HG03378 (cell line): ENCODE results near the gene STAT5B.
A peak's percentile ranks its signal among the peaks of the same experiment; 100 is the strongest.
"Not testable (repeated sequence)": the region's sequence is repeated elsewhere in the genome, so short reads cannot be mapped to it uniquely, and the experiment has no call there.

ENCODE experiments used
- ATAC-seq: cut with Tn5 transposase; IDR thresholded peaks from one replicate; pipeline ENCODE4 v1.9.1; 2021; ENCODE audit warnings: mild to moderate bottlenecking, moderate library complexity; ENCODE audit not compliant: unreplicated experiment

Gene STAT5B

GRCh38 chr17:42307362-42307927 is 31.3 kb upstream of the STAT5B start:
- no peak for ATAC-seq

- no peak for ATAC-seq
These were observed 30.1 kb upstream of the STAT5B start for GRCh38 chr17:42306385-42306667.

- no peak for ATAC-seq
These were observed 29.6 kb upstream of the STAT5B start for GRCh38 chr17:42305543-42306384.

- ATAC-seq = not testable (repeated sequence)
These were observed 28.8 kb upstream of the STAT5B start for GRCh38 chr17:42305031-42305330.

- ATAC-seq = no peak
These were observed 28.2 kb upstream of the STAT5B start for GRCh38 chr17:42304187-42305030.

- no peak for ATAC-seq
These were observed 27.5 kb upstream of the STAT5B start for GRCh38 chr17:42303694-42304093.

GRCh38 chr17:42301022-42301421 is 24.8 kb upstream of the STAT5B start:
- no peak for ATAC-seq

GRCh38 chr17:42299913-42300312 is 23.7 kb upstream of the STAT5B start:
- not testable (repeated sequence) for ATAC-seq

GRCh38 chr17:42299361-42299760 is 23.2 kb upstream of the STAT5B start:
- ATAC-seq = not testable (repeated sequence)

- not testable (repeated sequence) for ATAC-seq
These were observed 21.6 kb upstream of the STAT5B start for GRCh38 chr17:42297775-42298174.

GRCh38 chr17:42296012-42296411 is 19.8 kb upstream of the STAT5B start:
- no peak for ATAC-seq

- ATAC-seq = no peak
These were observed 18.5 kb upstream of the STAT5B start for GRCh38 chr17:42294469-42295398.

- no peak for ATAC-seq
These were observed 14.9 kb upstream of the STAT5B start for GRCh38 chr17:42291129-42291528.

GRCh38 chr17:42290577-42290976 is 14.4 kb upstream of the STAT5B start:
- no peak for ATAC-seq

GRCh38 chr17:42289611-42290181 is 13.5 kb upstream of the STAT5B start:
- no peak for ATAC-seq

- ATAC-seq = no peak
These were observed 12.8 kb upstream of the STAT5B start for GRCh38 chr17:42288803-42289610.

- ATAC-seq = peak; percentile 38
These were observed 12.0 kb upstream of the STAT5B start, which contains the start of gene STAT5A for GRCh38 chr17:42287977-42288802. TSS of gene STAT5A (plus strand) at chr17:42288498. CDS start at chr17:42289412, 914 bp downstream.

- peak; percentile 13 for ATAC-seq
These were observed 11.2 kb upstream of the STAT5B start for GRCh38 chr17:42287305-42287976.
